ENCODE results near the gene POLR2H. TPM values are rescaled to one million over a fixed set of nuclear protein-coding genes. Genes with fewer than 3 reads are reported as not detected.

Gene POLR2H
- total RNA-seq: 60.4 and 62.4 TPM in 2 replicates
- total RNA-seq (2013): 50.0 TPM
- polyA plus RNA-seq: 106 and 140 TPM in 2 replicates
- 30.1 and 40.3 TPM in 2 replicates for polyA minus RNA-seq

DNA sequence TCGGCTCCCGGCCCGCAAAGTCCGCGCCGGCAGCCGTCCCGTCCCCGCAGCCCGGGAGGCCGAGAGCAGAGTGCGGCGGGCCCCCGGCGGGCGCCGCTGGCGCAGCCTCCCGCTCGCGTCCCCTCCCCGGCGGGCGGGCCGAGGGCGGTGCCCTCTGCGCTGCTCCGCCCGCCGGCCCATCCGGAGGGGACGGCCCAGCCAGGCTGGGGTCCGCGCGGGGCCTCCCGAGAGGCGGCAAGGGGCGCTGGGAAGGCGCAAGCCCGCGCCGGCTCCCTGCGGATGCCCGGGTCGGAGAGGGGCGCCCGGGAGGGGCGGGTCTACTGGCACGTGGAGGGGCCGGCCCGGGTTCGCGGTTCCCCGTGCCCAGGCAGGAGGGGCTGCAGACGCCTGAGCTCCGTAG lies at the start of gene POLR2H, which contains the start of gene CLCN2:
Gene POLR2H (plus strand): TSS at position 179 of the 400 bp plus-strand sequence. CDS start 1,783 bp downstream, outside the sequence.
Gene CLCN2 (minus strand): TSS at position 74 of the 400 bp plus-strand sequence. CDS start 126 bp downstream, outside the sequence.
- H3K27me3 Mint-ChIP-seq: no peaks in the 10 kb centered on the region
- H2AFZ ChIP-seq (ENCODE audit: insufficient read depth, low read depth, low read length, poor library complexity, severe bottlenecking): peak within 1 kb of the TSS; percentile 96
- peaks cover 0 to under 1% of the 10 kb centered on the region in 2 experiments for H3K36me3 ChIP-seq (replicated peaks in 1 of 2; ENCODE audit: control extremely low read depth in 1 of 2, control insufficient read depth in 1 of 2, extremely low read depth in 1 of 2, insufficient read depth in 2 of 2, low read length in 1 of 2)
- H3K4me1 Mint-ChIP-seq: peaks cover 20% of the 10 kb centered on the region
- under 1% methylated on average over 56 of the region's 56 CpGs for WGBS (ENCODE audit: insufficient coverage)
- ChIA-PET CTCF (interaction anchor here (0.6 to 3.0 kb wide), 4 partner anchors 10 to 200 kb away, joined by 4 to 13 read pairs (median 5); partner anchors contain the start of gene EPHB3), POLR2A (interaction anchor here (0.6 to 0.9 kb wide), 3 partner anchors 26 to 404 kb away, joined by 3 to 6 read pairs (median 5); no protein-coding TSS in a partner anchor)
- DNase-seq: peak; percentile 67
- H3K4me3 ChIP-seq (ENCODE audit: control extremely low read depth in 1 of 5, extremely low read depth in 1 of 5, insufficient read depth in 1 of 5, low read depth in 2 of 5, low read length in 4 of 5): peak within 1 kb of the TSS; percentile 68 to 94 (median 76)
- no peaks in the 10 kb centered on the region for H4K20me1 ChIP-seq (ENCODE audit: control insufficient read depth, insufficient read depth, low read length, poor library complexity, severe bottlenecking)
- H3K79me2 ChIP-seq (ENCODE audit: control insufficient read depth, insufficient read depth, low read length): peaks cover 9% of the 10 kb centered on the region
- H3K9me3 ChIP-seq (ENCODE audit: control extremely low read depth in 1 of 3, control insufficient read depth in 2 of 3, insufficient read depth in 1 of 3, low read length in 2 of 3): no peaks in the 10 kb centered on the region
- peak within 1 kb of the TSS; percentile 85 for H3K9ac ChIP-seq (ENCODE audit: low read length)
- TF ChIP-seq, protein P1, sequence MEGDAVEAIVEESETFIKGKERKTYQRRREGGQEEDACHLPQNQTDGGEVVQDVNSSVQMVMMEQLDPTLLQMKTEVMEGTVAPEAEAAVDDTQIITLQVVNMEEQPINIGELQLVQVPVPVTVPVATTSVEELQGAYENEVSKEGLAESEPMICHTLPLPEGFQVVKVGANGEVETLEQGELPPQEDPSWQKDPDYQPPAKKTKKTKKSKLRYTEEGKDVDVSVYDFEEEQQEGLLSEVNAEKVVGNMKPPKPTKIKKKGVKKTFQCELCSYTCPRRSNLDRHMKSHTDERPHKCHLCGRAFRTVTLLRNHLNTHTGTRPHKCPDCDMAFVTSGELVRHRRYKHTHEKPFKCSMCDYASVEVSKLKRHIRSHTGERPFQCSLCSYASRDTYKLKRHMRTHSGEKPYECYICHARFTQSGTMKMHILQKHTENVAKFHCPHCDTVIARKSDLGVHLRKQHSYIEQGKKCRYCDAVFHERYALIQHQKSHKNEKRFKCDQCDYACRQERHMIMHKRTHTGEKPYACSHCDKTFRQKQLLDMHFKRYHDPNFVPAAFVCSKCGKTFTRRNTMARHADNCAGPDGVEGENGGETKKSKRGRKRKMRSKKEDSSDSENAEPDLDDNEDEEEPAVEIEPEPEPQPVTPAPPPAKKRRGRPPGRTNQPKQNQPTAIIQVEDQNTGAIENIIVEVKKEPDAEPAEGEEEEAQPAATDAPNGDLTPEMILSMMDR (IDR thresholded peaks at IDR 0.05): no peak
- no peak for TF ChIP-seq EZH2 (IDR thresholded peaks at IDR 0.05; ENCODE audit: borderline replicate concordance, insufficient read depth, low read depth, low read length, poor library complexity, severe bottlenecking)
- H3K4me2 ChIP-seq (replicated peaks; ENCODE audit: low read depth, low read length, poor library complexity, severe bottlenecking): peak within 1 kb of the TSS; percentile 97
- ATAC-seq (ENCODE audit: low read depth): peak; percentile 32
- peak within 1 kb of the TSS; percentile 85 for H3K27ac Mint-ChIP-seq
- peak within 1 kb of the TSS; percentile 79 to 86 for H3K27ac ChIP-seq (ENCODE audit: low read length in 2 of 2)
- H3K4me1 ChIP-seq (ENCODE audit: control insufficient read depth in 2 of 2, insufficient read depth in 2 of 2, low read length in 2 of 2): peaks cover 9 to 17% of the 10 kb centered on the region in 2 donors
- intact Hi-C loops (cut with micrococcal nuclease): loop anchor here (5.0 kb wide), 2 partner anchors 351 to 1576 kb away; partner anchors contain the start of genes MAGEF1 and TRA2B
- H3K9me3 Mint-ChIP-seq (ENCODE audit: insufficient read depth): no peaks in the 10 kb centered on the region
- H3K27me3 ChIP-seq (replicated peaks in 1 of 4; ENCODE audit: control extremely low read depth in 1 of 4, control insufficient read depth in 3 of 4, insufficient read depth in 4 of 4, low read length in 3 of 4): no peaks in the 10 kb centered on the region
- H3K4me3 Mint-ChIP-seq: peak within 1 kb of the TSS; percentile 90

DNA sequence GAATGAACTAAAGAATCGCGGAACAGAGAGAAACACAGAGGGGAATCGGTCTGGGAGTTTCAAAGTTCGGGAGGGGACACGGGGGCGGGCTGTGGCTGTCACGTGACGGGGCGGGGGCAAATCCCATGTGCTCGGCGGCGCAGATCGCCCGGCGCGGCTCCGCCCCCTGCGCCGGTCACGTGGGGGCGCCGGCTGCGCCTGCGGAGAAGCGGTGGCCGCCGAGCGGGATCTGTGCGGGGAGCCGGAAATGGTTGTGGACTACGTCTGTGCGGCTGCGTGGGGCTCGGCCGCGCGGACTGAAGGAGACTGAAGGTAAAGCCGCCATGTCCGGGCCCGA lies 47.2 kb upstream of the POLR2H start, which contains the start of gene EIF4G1:
Gene EIF4G1 (plus strand): TSS at position 244 of the 337 bp plus-strand sequence. CDS start 1,191 bp downstream, outside the sequence.
- Histone ChIP-seq H3K9ac (ENCODE audit: low read length) (peak within 1 kb of the TSS; percentile 71), H3K9me3 (ENCODE audit: control extremely low read depth in 1 of 3, control insufficient read depth in 2 of 3, insufficient read depth in 1 of 3, low read length in 2 of 3) (no peaks in the 10 kb centered on the region), H4K20me1 (ENCODE audit: control insufficient read depth, insufficient read depth, low read length, poor library complexity, severe bottlenecking) (peaks cover 41% of the 10 kb centered on the region), H3K4me1 (ENCODE audit: control insufficient read depth in 2 of 2, insufficient read depth in 2 of 2, low read length in 2 of 2) (peaks cover 13 to 23% of the 10 kb centered on the region in 2 donors), H3K36me3 (replicated peaks in 1 of 2; ENCODE audit: control extremely low read depth in 1 of 2, control insufficient read depth in 1 of 2, extremely low read depth in 1 of 2, insufficient read depth in 2 of 2, low read length in 1 of 2) (peaks cover 0 to 15% of the 10 kb centered on the region in 2 experiments), H3K27ac (ENCODE audit: low read length in 2 of 2) (peak within 1 kb of the TSS; percentile 73 to 89), H3K4me2 (replicated peaks; ENCODE audit: low read depth, low read length, poor library complexity, severe bottlenecking) (peak within 1 kb of the TSS; percentile 89), H2AFZ (ENCODE audit: insufficient read depth, low read depth, low read length, poor library complexity, severe bottlenecking) (peak within 1 kb of the TSS; percentile 84), H3K4me3 (ENCODE audit: control extremely low read depth in 1 of 5, extremely low read depth in 1 of 5, insufficient read depth in 1 of 5, low read depth in 2 of 5, low read length in 4 of 5) (peak within 1 kb of the TSS; percentile 43 to 71 (median 61)), H3K27me3 (replicated peaks in 1 of 4; ENCODE audit: control extremely low read depth in 1 of 4, control insufficient read depth in 3 of 4, insufficient read depth in 4 of 4, low read length in 3 of 4) (no peaks in the 10 kb centered on the region), H3K79me2 (ENCODE audit: control insufficient read depth, insufficient read depth, low read length) (peaks cover 23% of the 10 kb centered on the region)
- TF ChIP-seq EZH2 (IDR thresholded peaks at IDR 0.05; ENCODE audit: borderline replicate concordance, insufficient read depth, low read depth, low read length, poor library complexity, severe bottlenecking): no peak
- TF ChIP-seq, protein P1 (IDR thresholded peaks at IDR 0.05): no peak
- WGBS (ENCODE audit: insufficient coverage): 1% methylated on average over 34 of the region's 40 CpGs
- ChIA-PET POLR2A (interaction anchor here (0.7 to 1.3 kb wide), 2 partner anchors 48 to 49 kb away, joined by 3 to 9 read pairs; no protein-coding TSS in a partner anchor), CTCF (no interaction called here)
- Mint-ChIP-seq H3K27me3 (no peaks in the 10 kb centered on the region), H3K9me3 (ENCODE audit: insufficient read depth) (no peaks in the 10 kb centered on the region), H3K27ac (peak within 1 kb of the TSS; percentile 88), H3K4me3 (peak within 1 kb of the TSS; percentile 90), H3K4me1 (peaks cover 31% of the 10 kb centered on the region)
- DNase-seq (peak; percentile 96), ATAC-seq (ENCODE audit: low read depth) (peak; percentile 90)
- intact Hi-C loops (cut with micrococcal nuclease): loop anchor here (1.0 kb wide), 6 partner anchors 15 to 140 kb away; partner anchors contain the start of genes AP2M1, EEF1AKMT4 and PSMD2
